Measurements from ENCODE around the gene REEP5. TPM values are rescaled to one million over a fixed set of nuclear protein-coding genes. Genes with fewer than 3 reads are reported as not detected.

REEP5 gene
- total RNA-seq, 2 experiments from 2014 or later = 44.3 to 50.4 TPM

DNA sequence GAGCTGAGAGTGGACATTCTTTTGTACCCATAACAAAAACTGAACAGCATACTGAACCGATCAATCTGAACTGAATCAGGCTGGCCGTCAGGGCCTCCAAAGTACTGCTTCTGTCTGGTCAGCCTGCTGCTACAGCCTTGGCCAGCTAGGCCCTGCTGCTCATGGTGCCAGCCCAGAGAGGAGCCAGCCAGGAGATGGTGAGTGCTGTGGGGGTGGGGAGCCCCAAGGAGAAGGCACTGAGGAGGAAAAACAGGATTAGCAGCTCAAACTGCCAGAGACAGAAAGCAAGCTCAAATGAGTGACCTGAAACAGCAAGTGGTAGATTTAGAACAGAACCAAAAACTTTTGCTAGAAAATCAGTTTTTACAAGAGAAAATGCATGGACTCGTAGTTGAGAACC lies 37.0 kb downstream of the REEP5 start:
- Mint-ChIP-seq H3K4me1 (peaks cover 27% of the 10 kb centered on the region), H3K9me3 (ENCODE audit: low read depth) (no peaks in the 10 kb centered on the region), H3K4me3 (no peak overlapping the region), H3K27ac (peak overlapping the region; percentile 28), H3K36me3 (ENCODE audit: low read depth) (peaks cover 45% of the 10 kb centered on the region), H3K27me3 (no peaks in the 10 kb centered on the region)
- intact Hi-C loops (cut with DNase I, micrococcal nuclease) = no loop called here
- CTCF ChIA-PET = interaction anchor here (0.5 to 1.5 kb wide), 3 partner anchors 14 to 37 kb away, joined by 3 read pairs; partner anchors contain the start of gene SRP19
- POLR2A ChIA-PET = no interaction called here
- ATAC-seq (no peak), DNase-seq (no peak)

- peaks cover 45% of the 10 kb centered on the region for H3K36me3 Mint-ChIP-seq (ENCODE audit: low read depth)
- H3K4me3 Mint-ChIP-seq = no peak overlapping the region
- peaks cover 29% of the 10 kb centered on the region for H3K4me1 Mint-ChIP-seq
- no peak overlapping the region for H3K27ac Mint-ChIP-seq
- DNase-seq (no peak), ATAC-seq (no peak)
- no peaks in the 10 kb centered on the region for H3K27me3 Mint-ChIP-seq
- H3K9me3 Mint-ChIP-seq (ENCODE audit: low read depth) = no peaks in the 10 kb centered on the region
- ChIA-PET CTCF (interaction anchor here (1.1 kb wide), 1 partner anchor 12 kb away, joined by 3 read pairs; no protein-coding TSS in a partner anchor), POLR2A (no interaction called here)
- intact Hi-C loops (cut with DNase I, micrococcal nuclease) = no loop called here
These were observed 38.8 kb downstream of the REEP5 start for GRCh38 chr5:112883192-112883591.

DNA sequence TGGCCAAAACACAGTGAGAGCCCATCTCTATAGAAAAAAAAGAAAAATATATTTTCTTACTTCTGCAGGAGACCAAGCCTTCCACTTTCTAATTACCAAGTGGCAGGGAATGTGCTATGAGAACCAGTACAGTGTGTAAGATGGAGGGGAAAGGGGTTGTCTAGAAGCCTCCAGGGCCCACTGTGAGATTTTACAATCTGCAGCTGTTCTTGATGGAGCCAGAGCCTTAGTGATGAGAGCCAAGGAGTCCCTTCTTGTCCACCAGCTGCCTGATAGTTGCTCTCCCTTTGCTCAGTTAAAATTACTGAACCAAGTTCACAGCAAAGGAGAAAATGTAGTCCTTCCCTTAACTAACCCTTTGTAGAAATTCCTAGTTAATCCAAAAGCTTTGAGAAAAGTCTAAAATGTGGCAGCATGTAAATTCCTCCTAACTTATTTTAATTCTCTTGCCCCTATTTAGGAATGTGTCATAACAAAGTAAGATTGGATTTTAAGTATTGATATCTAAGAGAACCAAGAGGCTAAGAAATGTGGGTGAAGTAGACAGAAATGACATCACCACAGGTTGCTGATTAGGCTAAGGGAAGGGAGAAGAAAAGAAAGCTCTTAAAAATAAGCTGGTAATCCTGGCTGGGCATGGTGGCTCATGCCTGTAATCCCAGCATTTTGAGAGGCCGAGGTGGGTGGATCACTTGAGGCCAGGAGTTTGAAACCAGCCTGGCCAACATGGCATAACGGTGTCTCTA lies 41.6 kb downstream of the REEP5 start:
- ChIA-PET POLR2A (no interaction called here), CTCF (interaction anchor here (1.0 to 1.7 kb wide), 4 partner anchors 9 to 40 kb away, joined by 3 to 10 read pairs (median 4); partner anchors contain the start of gene SRP19)
- intact Hi-C loops (cut with DNase I, micrococcal nuclease) = no loop called here
- no peak for DNase-seq
- H3K9me3 Mint-ChIP-seq (ENCODE audit: low read depth) = no peaks in the 10 kb centered on the region
- no peaks in the 10 kb centered on the region for H3K27me3 Mint-ChIP-seq
- H3K4me3 Mint-ChIP-seq = no peak overlapping the region
- H3K36me3 Mint-ChIP-seq (ENCODE audit: low read depth) = peaks cover 32% of the 10 kb centered on the region
- no peak for ATAC-seq
- H3K4me1 Mint-ChIP-seq = peaks cover 27% of the 10 kb centered on the region
- peak overlapping the region; percentile 80 for H3K27ac Mint-ChIP-seq

DNA sequence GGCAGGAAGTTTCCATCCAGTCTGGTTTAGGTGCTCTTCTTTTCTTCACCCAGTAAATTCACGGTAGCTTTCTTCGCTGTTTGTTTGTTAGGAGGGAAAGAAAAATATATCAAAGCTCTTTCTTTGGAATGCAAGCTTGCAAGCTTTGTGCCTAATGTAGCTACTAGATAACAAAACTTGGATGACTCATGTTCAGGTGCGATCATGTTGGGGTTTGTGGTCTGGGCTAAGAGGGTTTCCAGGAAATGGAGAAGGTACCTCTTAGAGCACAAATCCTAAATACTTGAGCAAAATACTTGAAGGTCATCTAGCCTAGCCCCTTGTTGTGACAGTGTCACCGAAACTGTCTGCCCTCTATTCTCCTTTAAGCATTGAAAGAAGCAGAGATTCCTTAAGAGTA lies 43.3 kb downstream of the REEP5 start:
- Mint-ChIP-seq H3K27ac (peak overlapping the region; percentile 79), H3K4me1 (peaks cover 27% of the 10 kb centered on the region), H3K9me3 (ENCODE audit: low read depth) (no peaks in the 10 kb centered on the region), H3K27me3 (no peaks in the 10 kb centered on the region), H3K36me3 (ENCODE audit: low read depth) (peaks cover 32% of the 10 kb centered on the region), H3K4me3 (peak overlapping the region; percentile 19)
- POLR2A ChIA-PET = interaction anchor here (1.0 to 1.1 kb wide), 4 partner anchors 9 to 43 kb away, joined by 3 to 5 read pairs (median 4); partner anchors contain the start of gene SRP19
- peak; percentile 93 for ATAC-seq
- intact Hi-C loops (cut with DNase I, micrococcal nuclease) = loop anchor here (1.0 to 5.0 kb wide), 6 partner anchors 17 to 84 kb away; partner anchors contain the start of genes REEP5 (in 2 of the 2) and SRP19 (in 2 of the 2)
- CTCF ChIA-PET = interaction anchor here (0.7 to 1.6 kb wide), 6 partner anchors 11 to 118 kb away, joined by 3 to 5 read pairs (median 3); no protein-coding TSS in a partner anchor
- DNase-seq = peak; percentile 76

- ChIA-PET CTCF (interaction anchor here (0.8 to 1.6 kb wide), 8 partner anchors 11 to 119 kb away, joined by 3 to 5 read pairs (median 3); no protein-coding TSS in a partner anchor), POLR2A (interaction anchor here (1.0 to 1.1 kb wide), 3 partner anchors 17 to 43 kb away, joined by 3 to 4 read pairs (median 3); partner anchors contain the start of gene SRP19)
- peaks cover 35% of the 10 kb centered on the region for H3K36me3 Mint-ChIP-seq (ENCODE audit: low read depth)
- H3K27me3 Mint-ChIP-seq = no peaks in the 10 kb centered on the region
- no peak overlapping the region for H3K4me3 Mint-ChIP-seq
- H3K27ac Mint-ChIP-seq = peak overlapping the region; percentile 67
- H3K4me1 Mint-ChIP-seq = peaks cover 31% of the 10 kb centered on the region
- H3K9me3 Mint-ChIP-seq (ENCODE audit: low read depth) = no peaks in the 10 kb centered on the region
- DNase-seq (no peak), ATAC-seq (no peak)
- intact Hi-C loops (cut with DNase I, micrococcal nuclease) = loop anchor here (2.0 to 5.0 kb wide), 5 partner anchors 17 to 85 kb away; partner anchors contain the start of genes REEP5 (in 2 of the 2) and SRP19 (in 1 of the 2)
These were observed 43.9 kb downstream of the REEP5 start for GRCh38 chr5:112878101-112878500.

DNA sequence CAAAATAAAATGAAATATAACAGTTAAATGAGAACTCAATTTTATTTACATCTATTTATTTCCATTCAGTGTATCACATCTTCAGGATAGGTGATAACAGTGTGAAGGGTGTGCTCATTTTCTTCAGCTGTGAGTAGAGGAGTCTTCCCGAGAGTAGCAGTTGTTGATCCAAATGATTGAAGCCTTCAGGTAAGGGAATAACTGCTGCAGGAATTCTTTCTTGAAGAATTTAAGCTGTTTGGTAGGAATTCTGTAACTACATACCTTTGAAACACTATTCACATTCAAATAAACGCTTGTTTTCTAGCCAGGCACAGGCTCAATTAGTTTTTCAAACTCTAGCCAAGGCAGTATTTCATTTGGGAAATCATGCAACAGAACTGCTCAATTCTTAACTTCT lies 45.7 kb downstream of the REEP5 start:
- Mint-ChIP-seq H3K36me3 (ENCODE audit: low read depth) (peaks cover 40% of the 10 kb centered on the region), H3K27me3 (no peaks in the 10 kb centered on the region), H3K27ac (no peak overlapping the region), H3K9me3 (ENCODE audit: low read depth) (no peaks in the 10 kb centered on the region), H3K4me3 (no peak overlapping the region), H3K4me1 (peaks cover 34% of the 10 kb centered on the region)
- no peak for ATAC-seq
- ChIA-PET POLR2A (no interaction called here), CTCF (no interaction called here)
- no peak for DNase-seq
- intact Hi-C loops (cut with DNase I, micrococcal nuclease) = loop anchor here in 1 of 2 experiments (5.0 kb wide), 2 partner anchors 46 to 86 kb away; partner anchors contain the start of gene REEP5

DNA sequence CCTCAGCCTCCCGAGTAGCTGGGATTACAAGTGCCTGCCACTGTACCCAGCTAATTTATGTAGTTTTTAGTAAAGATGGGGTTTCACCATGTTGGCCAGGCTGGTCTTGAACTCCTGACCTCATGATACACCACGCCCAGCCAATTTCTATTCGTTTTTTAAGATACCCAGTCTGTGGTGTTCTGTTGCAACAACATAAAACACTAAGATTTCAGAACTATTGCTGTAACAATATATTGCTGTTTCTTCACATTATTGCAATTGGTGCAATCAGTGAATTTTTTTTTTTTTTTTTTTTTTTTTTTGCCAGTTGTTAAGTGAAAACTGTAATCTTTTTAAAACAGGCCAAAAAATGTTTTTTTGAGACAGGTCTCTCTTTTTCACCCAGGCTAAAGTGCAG lies 51.1 kb downstream of the REEP5 start:
- no peak for DNase-seq
- Mint-ChIP-seq H3K27ac (no peak overlapping the region), H3K4me1 (peaks cover 37% of the 10 kb centered on the region), H3K27me3 (no peaks in the 10 kb centered on the region), H3K4me3 (no peak overlapping the region), H3K9me3 (ENCODE audit: low read depth) (no peaks in the 10 kb centered on the region), H3K36me3 (ENCODE audit: low read depth) (peaks cover 46% of the 10 kb centered on the region)
- ATAC-seq = no peak
- intact Hi-C loops (cut with DNase I, micrococcal nuclease) = no loop called here
- ChIA-PET CTCF (interaction anchor here (0.6 to 0.8 kb wide), 2 partner anchors 13 to 14 kb away, joined by 3 read pairs; no protein-coding TSS in a partner anchor), POLR2A (no interaction called here)

- Mint-ChIP-seq H3K4me1 (peaks cover 37% of the 10 kb centered on the region), H3K4me3 (no peak overlapping the region), H3K36me3 (ENCODE audit: low read depth) (peaks cover 49% of the 10 kb centered on the region), H3K27ac (peak overlapping the region; percentile 70), H3K9me3 (ENCODE audit: low read depth) (no peaks in the 10 kb centered on the region), H3K27me3 (no peaks in the 10 kb centered on the region)
- ATAC-seq = peak; percentile 65
- ChIA-PET CTCF (interaction anchor here (0.7 to 1.5 kb wide), 4 partner anchors 16 to 91 kb away, joined by 3 to 5 read pairs (median 3); no protein-coding TSS in a partner anchor), POLR2A (interaction anchor here (0.6 to 1.8 kb wide), 3 partner anchors 9 to 50 kb away, joined by 4 to 6 read pairs (median 5); no protein-coding TSS in a partner anchor)
- no peak for DNase-seq
- intact Hi-C loops (cut with DNase I, micrococcal nuclease) = loop anchor here in 1 of 2 experiments (10.0 kb wide), 2 partner anchors 705 to 1645 kb away; partner anchors contain the start of gene CAMK4
These were observed 52.1 kb downstream of the REEP5 start for GRCh38 chr5:112869948-112870347.

- Mint-ChIP-seq H3K27me3 (no peaks in the 10 kb centered on the region), H3K4me1 (peaks cover 49% of the 10 kb centered on the region), H3K4me3 (no peak overlapping the region), H3K36me3 (ENCODE audit: low read depth) (peaks cover 52% of the 10 kb centered on the region), H3K9me3 (ENCODE audit: low read depth) (no peaks in the 10 kb centered on the region), H3K27ac (peak overlapping the region; percentile 68)
- ChIA-PET CTCF (interaction anchor here (0.7 to 1.4 kb wide), 4 partner anchors 11 to 58 kb away, joined by 3 to 6 read pairs (median 4); no protein-coding TSS in a partner anchor), POLR2A (interaction anchor here (0.6 kb wide), 1 partner anchor 112 kb away, joined by 9 read pairs; no protein-coding TSS in a partner anchor)
- no peak for DNase-seq
- intact Hi-C loops (cut with DNase I, micrococcal nuclease) = loop anchor here in 1 of 2 experiments (10.0 kb wide), 2 partner anchors 703 to 1643 kb away; partner anchors contain the start of gene CAMK4
- ATAC-seq = no peak
These were observed 54.6 kb downstream of the REEP5 start for GRCh38 chr5:112867411-112867810.

DNA sequence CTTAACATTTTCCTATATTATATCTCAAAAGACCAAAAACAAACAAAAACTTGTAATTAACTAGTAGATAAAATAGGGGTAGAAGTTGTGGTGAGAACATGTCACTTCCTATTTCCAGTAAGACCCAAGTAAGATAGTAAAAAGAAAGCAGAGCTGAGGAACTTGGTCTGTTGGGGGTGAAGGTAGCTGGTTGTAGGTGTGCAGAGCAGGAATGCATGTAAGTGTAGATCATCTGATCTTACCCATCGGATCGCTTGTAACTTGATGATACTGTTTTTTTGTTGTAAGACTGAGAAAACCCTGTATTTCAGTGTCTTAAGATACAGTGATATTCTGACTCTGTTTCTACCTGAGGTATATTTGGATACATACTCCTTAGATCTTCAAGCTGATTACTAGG lies 55.3 kb downstream of the REEP5 start:
- H3K4me1 Mint-ChIP-seq = peaks cover 55% of the 10 kb centered on the region
- intact Hi-C loops (cut with DNase I, micrococcal nuclease) = loop anchor here in 1 of 2 experiments (10.0 kb wide), 2 partner anchors 702 to 1642 kb away; partner anchors contain the start of gene CAMK4
- CTCF ChIA-PET = interaction anchor here (0.9 to 1.2 kb wide), 2 partner anchors 12 to 18 kb away, joined by 4 to 6 read pairs; no protein-coding TSS in a partner anchor

DNA sequence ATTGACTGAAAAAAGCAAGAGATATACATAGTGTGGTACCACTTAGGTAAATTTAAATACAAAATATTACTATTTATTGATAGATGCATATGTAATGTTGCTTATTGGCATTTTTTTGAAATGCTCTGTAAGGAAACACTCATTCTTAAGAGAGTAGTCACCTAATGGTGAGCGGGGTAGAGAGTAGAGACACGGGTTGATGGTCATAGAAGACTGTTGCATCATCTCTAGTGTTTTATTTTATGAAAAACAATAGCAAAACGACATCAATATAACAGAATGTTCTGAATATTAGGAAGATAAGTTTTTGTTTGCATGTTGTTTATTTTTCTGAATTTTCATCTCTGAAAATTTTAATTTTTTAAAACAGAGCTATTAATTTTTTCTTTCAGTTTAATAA lies 56.9 kb downstream of the REEP5 start:
- H3K4me1 Mint-ChIP-seq = peaks cover 55% of the 10 kb centered on the region
- no peaks in the 10 kb centered on the region for H3K9me3 Mint-ChIP-seq (ENCODE audit: low read depth)
- ATAC-seq = no peak
- H3K27ac Mint-ChIP-seq = no peak overlapping the region
- POLR2A ChIA-PET = interaction anchor here (0.6 kb wide), 1 partner anchor 156 kb away, joined by 4 read pairs; no protein-coding TSS in a partner anchor
- H3K36me3 Mint-ChIP-seq (ENCODE audit: low read depth) = peaks cover 46% of the 10 kb centered on the region
- CTCF ChIA-PET = interaction anchor here (0.6 to 0.9 kb wide), 3 partner anchors 9 to 109 kb away, joined by 3 to 4 read pairs (median 3); no protein-coding TSS in a partner anchor
- H3K27me3 Mint-ChIP-seq = no peaks in the 10 kb centered on the region
- DNase-seq = no peak
- intact Hi-C loops (cut with DNase I, micrococcal nuclease) = loop anchor here in 1 of 2 experiments (10.0 kb wide), 2 partner anchors 700 to 1640 kb away; partner anchors contain the start of gene CAMK4
- no peak overlapping the region for H3K4me3 Mint-ChIP-seq

More for the DNA sequence above, 55.3 kb downstream of the REEP5 start:
- Mint-ChIP-seq H3K27ac (peak overlapping the region; percentile 68), H3K4me3 (no peak overlapping the region), H3K36me3 (ENCODE audit: low read depth) (peaks cover 53% of the 10 kb centered on the region), H3K9me3 (ENCODE audit: low read depth) (no peaks in the 10 kb centered on the region), H3K27me3 (no peaks in the 10 kb centered on the region)
- POLR2A ChIA-PET = interaction anchor here (0.6 kb wide), 1 partner anchor 112 kb away, joined by 9 read pairs; no protein-coding TSS in a partner anchor
- no peak for DNase-seq
- peak; percentile 50 for ATAC-seq

Measured in activated CD4-positive, alpha-beta T cell treated with anti-CD3 and anti-CD28 coated beads for 36 hours (primary cell).